TTC549 (cell line): ENCODE measurements around the gene VTI1A.

Experiments used
- FAIRE-seq: peaks from 2 replicates; lab custom pipeline; 2012; peaks lifted over from hg19 to GRCh38; lab: Jason Lieb, UNC

VTI1A gene

DNA sequence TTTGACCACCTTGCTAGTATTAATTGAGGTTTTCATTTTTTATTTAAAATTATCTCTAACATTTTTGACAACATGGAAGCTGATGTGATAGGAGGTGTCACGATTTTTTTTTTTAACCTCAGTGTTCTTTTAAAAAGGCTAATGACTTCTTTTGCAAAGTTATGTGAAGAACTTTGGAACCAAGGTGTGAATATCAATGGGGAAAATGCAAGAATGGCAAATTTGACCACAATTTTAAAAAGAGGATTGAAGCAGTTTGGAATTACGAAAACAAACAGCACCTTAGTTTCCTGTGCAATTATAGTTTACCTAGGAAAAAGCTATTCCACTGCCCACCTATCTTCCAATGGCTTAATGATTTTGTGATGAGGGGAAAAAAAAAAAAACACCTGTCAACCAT, 232.4 kb downstream of the VTI1A start:
- FAIRE-seq: no peak

DNA sequence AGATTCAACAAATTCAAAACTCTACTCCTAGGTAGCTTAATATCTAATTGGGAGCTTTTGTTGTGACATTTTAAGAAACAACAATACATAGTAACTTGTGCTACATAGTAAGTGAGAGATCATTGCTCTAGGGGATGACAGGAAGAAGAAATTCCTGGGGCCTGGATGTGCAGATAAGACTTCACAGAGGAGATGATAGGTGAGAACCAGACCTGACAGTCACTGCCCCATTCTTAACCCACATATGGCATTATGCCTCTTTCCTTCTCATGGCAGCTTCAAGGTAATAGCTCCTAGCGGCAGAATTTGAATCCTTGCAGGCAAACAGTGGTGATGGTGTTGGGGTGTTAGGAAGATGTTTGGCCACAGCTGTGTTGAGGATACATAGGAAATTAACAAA, 233.6 kb downstream of the VTI1A start:
- no peak for FAIRE-seq

DNA sequence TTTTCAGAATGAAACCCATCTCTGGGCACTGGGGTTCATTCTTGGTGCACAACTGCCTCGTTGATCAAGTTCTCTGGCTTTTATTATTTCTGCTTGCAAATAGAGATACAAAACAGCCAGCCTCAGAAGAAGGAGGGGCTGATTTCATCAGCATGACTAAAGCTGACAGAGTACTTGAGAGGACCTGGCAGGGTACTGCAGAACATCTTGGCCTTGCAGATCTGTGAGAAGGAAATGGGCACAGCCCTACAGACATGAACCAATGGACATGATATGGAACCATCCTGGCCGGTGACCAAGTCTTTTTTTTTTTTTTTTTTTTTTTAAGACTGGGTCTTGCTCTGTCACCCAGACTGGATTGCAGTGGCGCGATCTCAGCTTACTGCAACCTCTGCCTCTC, 240.6 kb downstream of the VTI1A start:
- no peak for FAIRE-seq

DNA sequence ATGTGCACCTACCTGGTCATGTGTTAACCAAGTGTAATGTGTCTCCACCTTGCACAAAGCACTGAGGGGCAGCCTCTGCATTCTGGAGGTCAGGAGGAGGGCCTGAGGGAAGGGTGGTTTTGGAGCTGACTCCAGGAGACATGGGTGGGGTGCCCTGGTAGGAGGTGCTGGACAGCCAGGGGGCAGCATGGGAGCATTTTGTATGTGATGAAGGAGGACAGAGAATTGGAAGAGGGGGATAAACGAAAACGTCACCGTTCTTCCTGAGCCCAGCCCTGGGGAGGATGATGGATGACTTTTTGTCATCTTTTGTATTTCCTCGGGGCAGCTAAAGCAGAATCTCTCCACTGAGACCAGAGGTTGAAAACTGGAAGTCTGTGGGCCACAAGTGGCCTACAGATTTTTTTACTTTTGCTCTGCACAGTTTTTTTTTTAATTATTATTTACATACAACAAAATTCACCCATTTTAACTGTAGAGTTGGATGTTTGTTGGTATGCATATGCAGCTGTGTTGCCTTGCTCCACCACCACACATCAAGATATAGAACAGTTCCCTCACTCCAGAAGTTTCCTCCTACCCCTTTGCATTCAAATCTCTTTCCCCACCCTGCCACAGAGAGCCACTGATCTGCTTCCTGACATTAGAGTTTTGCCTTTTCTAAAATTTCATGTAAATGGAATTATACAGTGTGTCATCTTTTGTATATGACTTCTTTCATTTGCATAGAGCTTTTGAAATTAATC, 242.5 kb downstream of the VTI1A start:
- FAIRE-seq: no peak

DNA sequence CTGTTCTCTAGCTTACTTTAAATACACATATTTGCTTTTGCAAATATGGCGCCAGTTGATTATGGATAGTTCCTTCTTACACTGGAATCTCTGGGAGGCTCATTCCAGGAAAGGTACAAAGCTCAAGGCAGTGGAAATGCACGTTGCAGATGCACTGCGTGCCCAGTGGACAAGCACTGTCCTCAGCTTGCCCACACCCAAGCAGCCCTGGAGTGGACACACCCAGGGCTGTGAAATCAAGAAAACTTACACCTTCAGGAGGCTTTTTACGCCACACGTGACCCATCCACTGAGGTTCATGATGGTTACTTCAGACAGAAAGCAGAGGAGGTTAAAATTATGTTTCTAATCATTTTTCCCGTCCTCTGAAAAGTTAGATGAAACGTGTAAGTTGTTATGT, 248.5 kb downstream of the VTI1A start:
- FAIRE-seq: no peak

DNA sequence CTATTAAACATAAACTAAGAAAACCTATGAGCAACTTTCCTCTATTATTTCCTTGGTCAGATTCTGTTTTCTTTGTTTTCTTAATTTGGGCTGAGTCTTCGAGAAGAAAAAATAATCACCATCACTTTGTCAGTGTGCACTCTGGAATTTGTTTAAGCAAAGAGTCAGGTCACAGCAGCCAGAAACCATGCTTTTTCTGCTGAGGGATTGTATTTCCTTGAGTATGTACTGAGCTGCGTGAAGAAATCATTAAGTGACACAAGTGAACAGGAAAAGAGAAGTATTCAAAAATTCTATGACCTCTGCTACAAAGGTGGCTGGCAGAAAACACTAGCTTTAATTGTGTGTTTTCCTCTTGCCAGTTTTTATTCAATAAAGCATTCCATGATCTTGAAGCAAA, 249.6 kb downstream of the VTI1A start:
- no peak for FAIRE-seq

DNA sequence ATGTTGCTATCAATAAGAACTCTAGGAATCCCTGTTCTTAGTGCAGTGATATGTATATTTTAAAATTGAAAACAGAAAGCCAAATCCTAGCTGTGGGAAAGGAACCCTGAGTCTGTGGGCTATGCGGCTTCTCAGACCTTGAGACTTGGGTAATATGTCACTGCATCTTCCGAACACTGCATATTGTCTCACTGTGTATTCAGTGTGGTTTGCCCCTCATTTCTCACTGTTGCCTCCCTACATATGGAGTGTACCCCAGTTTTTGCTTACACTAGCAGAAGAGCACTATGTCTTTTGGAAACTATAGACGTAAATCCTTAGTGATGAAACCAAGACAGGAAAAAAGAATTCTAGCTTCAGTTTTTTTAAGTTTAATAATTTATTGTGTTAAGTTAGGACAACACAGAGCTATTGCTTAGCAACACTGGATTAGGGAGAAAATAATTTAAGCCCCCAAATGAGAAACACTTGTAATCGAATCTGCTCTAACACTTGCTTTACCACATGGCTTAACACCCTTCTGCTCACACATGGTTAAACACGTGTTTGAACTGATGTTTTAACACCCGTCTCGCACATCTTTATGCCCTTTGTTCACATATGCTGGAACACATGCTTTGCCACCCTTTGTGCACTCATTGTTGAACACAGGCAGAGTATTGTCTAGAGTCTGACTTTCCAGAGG, 251.3 kb downstream of the VTI1A start:
- FAIRE-seq: no peak

DNA sequence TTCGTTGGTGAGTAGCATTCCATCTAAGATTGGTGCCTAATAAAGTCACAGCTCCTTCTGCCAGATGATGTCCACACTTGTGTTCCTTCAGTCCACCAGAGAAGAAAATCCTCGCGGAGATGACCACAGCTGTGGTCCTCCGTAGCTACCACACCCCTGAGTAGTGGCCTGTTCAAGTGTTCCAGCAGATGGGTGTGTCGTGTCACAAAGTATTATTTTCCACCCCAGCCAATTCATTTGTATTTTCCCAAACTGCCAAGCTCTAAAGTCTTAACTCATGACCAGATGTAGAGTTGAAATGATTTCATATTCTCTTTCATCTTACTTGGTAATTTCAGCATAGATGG, 251.8 kb downstream of the VTI1A start:
- FAIRE-seq: no peak

DNA sequence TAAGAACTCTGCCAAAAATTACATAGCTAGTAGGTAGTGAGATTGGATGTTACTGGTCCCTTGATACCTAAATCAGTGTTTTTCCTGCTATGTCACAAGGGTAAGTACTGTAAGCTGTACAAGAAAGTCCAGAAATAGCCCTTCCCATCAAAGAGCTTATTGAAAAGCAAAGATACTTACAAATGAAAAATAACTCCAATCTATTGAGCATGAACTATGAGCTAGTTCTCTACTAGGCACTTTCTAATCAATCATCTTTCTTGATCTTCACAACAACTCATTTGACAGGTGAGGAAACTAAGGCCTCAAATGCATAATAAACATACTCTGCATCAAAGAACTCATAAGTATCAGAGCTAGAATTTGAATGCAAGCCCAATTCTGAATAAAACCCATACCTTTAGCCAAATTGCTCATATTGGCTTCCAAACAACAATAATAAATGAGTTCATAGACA, 253.2 kb downstream of the VTI1A start:
- no peak for FAIRE-seq

DNA sequence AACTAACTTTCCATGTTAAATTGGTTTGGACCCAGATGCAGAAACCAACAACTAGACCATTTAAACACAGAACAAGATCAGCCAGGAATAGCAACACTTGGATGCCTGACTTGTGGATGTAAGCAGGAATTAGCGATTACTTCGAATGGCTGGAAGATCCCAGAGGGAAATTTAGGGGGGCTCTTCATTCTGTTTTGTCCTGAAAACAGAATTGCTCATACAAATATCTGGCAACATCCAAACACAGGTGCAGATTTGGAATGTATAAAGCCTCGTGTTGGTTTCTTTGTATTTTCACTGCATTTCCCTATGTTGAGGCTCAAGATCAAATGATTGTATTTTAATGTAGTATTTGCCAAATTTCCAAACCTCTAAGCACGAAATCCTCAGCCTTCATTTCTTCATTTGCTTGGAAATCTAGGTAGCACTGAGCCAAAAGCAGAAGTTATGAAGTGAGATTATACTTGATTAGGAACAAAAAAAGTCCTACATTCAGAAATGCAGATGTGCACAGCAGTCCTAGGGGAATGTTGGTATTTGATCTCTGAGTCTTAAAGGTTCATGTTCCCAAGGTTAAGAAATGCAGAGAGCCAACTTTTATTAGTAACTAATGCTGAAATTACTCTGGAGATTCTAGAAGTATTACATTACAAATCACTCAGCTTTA, 254.3 kb downstream of the VTI1A start:
- no peak for FAIRE-seq

DNA sequence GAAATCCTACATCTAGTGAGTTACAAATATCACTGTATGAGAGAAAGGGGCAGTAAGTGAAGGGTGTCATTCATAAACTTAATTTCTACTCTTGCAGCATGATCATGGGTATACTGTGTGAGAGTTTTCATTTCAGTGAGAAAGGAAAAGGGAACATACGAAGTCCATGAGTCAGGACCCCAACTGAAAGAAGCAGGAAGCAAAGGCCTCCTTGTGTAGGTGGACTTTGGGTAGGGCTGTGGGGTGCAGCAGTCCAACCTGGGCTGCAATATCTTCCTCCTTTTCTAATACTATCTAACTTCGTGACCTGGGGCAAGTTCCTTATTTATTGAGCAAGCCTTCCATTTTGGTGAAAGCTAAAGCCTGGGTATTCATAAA, 254.9 kb downstream of the VTI1A start:
- no peak for FAIRE-seq

DNA sequence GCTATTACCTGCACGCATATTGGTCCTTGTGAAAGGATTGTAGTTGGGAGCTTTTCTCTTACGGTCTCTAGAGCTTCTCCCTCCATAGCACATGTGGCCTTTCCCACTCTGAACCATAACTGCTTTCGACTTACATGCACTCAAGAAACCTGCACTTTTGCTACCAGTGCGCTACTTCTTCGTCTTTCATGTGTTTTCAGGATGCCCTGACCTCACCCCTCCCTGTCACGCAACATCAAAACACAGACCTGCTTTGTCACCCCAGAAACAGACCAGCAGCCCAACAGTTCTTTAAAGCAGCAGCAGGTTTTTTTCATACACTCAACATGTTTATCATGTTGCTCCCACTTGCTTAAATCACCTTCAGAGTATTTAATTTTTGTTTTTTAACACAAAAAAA, 259.6 kb downstream of the VTI1A start:
- no peak for FAIRE-seq

DNA sequence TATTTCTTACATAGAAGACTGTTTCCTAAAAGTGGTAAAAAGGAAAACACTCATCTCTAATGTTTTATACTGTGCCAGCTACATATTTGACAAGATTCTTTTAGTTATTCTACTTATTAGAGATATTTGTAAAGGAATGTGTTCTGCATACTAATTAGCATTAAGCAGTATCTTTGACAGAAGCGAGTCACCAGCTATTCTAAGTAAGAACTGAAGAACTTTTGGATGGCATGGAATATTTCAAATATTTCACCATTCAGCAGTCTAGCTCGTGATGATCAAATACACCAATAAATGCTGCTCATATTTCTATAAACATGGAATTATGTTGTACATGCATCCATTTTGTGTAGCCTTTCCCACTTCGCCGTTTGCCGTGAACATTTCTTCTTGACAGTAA, 261.4 kb downstream of the VTI1A start:
- FAIRE-seq: no peak

DNA sequence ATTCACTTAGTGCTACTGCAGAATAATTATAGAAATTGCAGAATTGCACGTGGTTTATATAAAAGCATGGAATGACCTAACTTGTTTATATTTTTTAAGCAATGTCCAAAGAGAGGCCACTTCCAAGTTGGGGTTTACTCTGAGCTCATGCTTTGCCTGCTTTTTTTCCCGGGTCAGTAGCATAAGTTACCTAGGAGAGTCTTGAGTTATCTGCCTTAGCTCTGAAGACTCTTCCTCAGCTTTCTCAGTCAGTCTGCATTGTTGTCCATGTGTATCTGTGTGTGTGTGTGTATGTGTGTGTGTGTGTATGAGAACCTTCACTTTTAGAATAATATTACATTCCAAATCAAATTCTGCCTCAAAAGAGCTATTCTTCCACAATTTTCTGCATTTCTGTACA, 263.5 kb downstream of the VTI1A start:
- FAIRE-seq: no peak

DNA sequence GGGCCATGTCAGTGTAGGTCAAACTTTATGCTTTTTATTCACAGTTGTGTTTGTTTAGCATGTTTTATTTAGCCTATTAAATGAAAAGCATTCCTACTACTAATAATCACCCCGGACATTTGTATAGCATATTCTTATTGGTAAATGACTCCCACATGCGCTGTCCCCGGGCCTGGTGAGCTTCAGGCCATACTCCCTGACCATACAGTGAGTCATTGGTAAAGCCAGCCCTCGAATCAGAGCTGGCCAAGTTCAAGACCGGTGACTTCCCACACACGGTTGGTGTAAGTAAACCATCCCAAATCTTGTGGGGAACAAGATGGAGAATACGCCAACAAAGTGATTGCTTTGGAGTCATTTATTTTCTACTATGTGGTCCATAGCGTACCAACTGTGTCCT, 264.4 kb downstream of the VTI1A start:
- no peak for FAIRE-seq

DNA sequence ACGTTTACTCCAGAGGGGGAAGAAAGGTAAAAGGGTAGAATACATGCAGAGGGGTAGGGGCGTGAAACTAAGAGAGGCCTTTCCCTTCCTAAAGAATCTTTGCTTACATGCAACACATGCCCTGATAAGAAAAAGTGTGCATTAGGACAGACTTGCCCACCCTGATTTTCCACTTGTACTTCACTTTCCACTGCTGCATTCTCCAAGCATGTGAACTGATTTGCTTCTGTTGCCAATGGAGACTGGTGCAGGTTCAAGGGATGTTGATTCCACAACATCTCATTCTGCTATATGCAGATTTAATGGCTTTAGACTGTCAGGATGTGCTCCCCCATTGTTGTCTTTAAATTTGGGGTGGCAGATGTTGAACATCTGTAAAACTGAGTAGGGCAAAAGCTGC, 265.5 kb downstream of the VTI1A start:
- no peak for FAIRE-seq

DNA sequence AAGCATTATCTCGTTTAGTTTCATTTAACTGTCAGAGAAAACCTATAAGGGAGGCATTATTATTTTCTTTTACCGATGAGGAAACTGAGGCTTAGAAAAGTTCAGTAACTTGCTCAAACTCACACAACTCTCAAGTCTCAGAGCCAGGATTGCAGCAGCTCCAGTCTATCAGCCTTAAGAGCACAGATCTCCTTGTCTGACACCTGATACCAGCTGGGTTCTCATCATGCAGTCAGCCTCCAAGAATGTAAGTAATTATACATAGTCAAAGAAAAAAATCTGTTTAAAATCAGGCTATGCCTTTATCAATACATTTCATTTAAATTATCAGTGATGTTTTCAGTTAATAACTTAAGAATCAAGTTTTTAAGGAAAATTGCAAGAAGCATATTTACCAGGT, 266.4 kb downstream of the VTI1A start:
- no peak for FAIRE-seq

DNA sequence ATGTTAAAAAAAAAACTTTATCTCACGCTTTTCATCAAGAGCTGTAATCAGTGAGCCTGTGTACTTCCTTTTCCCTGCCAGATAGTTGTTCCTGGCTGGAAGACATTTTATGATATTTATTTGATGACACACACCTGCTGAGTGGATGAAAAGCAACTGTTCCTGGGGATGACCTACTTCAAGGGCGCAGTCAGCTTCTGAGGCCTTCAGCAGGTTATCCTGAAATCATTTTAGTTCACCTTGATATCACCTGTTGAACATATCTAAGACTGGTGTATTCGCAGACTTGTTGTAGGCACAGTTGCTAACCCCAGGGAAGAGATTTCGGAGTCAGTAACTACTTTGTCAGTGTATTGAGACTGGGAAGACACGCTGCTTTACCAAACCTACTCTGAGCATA, 268.6 kb downstream of the VTI1A start:
- no peak for FAIRE-seq

DNA sequence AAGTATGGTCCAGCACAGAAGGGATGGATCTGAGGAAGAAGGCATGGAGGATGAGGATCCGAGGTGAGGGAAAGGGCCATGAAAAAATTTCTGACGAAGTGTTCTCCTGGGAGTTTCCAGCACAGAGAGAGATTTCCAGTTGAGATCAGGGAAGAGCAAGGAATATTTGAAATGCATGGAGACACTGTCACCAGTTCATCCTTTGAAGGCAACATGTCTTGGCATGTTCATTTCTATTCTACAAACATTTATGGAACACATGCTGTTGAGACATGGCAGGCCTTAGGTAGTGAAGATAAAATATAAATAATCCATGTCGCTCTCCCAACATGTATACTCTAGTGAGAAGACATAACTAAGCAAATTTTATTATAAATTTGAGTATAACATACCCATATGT, 269.1 kb downstream of the VTI1A start:
- no peak for FAIRE-seq

DNA sequence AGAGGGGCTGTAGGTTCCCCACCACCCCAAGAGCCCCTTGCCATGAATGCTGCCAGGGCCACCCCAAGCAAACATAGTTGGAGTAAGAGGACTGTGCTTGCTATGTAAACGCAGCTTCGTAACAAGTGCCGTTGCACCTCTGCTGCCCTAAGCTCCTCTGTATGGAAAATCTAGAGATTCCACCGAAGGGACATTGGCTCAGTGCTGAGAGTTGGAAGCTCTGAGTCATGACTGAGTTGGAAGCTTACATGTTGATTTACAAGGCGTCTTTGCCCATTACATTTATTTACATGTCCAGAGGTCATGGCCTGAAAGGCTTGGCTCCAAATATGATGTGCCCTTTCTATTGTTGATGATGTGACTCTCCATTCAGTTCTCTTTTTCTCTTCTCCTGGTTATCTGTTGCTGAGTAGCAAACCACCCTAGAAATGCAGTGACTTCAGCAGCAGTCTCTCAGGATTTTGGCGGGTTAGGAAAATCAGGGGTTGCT, 270.0 kb downstream of the VTI1A start:
- no peak for FAIRE-seq

DNA sequence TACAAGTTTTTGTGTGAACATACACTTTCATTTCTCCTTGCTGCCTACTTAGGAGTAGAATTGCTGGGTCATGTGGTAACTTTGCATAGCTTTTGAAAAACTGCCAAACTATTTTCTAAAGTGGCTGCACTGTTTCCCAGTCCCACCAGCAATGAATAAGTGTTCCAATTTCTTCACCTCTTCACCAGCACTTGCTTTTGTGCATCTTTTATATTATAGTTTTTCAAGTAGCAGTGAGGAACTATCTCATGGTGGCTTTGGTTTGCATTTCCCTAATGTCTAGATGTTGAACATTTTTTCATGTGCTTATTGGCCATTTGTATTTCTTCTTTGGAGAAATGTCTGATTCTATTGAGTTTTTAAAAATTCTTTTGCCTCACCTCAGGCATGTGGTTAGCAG, 273.2 kb downstream of the VTI1A start:
- no peak for FAIRE-seq

DNA sequence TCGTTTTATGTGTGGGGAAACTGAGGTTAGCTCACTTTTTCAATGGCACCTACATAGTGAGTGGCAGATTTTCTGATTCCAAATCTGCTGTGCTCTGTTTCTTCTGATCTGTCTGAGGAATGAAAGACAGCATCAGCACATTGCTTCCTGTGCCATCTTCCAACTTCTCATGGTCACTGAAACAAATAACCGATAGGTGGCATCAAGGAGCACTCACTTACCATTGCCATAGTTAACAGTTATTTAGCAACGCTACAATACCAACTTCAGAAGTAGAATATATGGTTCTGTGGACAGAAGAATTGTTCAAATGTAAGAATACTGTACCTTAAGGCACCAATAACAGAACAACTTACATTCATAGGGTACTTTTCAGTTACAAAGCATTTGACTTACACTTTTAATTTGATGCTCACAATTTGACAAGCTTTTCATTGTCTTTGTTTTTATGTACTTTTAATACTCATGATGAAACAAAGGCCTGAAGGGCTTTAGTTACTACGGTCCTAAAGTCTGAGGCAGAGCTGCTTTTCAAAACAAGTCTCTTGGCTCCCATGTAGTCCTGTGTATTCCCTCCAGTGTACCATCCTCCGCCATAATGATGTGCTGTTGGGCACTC, 274.2 kb downstream of the VTI1A start:
- peak; percentile 73 for FAIRE-seq

DNA sequence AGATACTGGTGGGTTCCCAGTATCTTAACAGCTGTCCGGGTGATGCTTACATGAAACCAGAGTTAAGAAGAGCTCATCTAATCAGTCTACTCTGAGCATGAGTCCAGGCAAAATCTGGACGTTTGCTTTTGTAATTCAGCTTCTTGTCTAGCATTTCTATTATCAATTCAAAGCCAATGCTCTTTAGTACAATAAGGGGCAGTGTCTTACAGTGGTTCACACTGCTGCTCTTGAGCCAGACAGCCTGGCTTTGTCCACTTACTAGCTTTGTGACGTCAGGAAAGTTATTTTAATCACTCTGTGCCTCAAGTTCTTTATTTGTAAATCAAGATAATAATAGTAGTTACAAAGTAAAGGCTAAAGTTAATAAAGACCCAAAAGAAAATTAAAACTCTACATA, 275.7 kb downstream of the VTI1A start:
- no peak for FAIRE-seq
